GM19025 (cell line): ENCODE data around the gene ANKRD13C.
A peak's percentile ranks its signal among the peaks of the same experiment; 100 is the strongest.
"Not testable (repeated sequence)": the region's sequence is repeated elsewhere in the genome, so short reads cannot be mapped to it uniquely, and the experiment has no call there.

Experiments
- ATAC-seq: cut with Tn5 transposase; IDR thresholded peaks from one replicate; pipeline ENCODE4 v1.9.1; 2021; ENCODE audit warnings: mild to moderate bottlenecking, low read depth, moderate library complexity; ENCODE audit not compliant: unreplicated experiment

Gene ANKRD13C

DNA sequence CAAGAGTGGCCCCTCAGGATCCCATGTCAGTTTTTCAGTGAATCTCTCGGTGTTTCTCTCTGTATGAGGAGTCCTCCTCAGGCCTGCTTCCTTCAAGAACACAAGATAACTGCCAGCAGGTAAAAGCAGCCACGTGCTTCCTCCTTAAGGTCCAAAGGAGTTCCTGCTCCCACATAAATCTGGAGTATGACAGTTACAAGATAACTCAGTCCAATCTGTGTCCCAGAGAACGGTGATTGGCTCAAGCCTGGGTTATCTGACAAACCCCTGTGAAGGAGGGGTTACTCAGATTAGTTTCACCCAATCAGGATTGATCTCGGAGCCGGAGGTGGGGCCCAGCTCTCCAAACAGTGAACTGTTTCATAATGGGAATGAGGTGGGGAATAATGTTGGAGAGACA lies 5.8 kb upstream of the ANKRD13C start:
- ATAC-seq: no peak

DNA sequence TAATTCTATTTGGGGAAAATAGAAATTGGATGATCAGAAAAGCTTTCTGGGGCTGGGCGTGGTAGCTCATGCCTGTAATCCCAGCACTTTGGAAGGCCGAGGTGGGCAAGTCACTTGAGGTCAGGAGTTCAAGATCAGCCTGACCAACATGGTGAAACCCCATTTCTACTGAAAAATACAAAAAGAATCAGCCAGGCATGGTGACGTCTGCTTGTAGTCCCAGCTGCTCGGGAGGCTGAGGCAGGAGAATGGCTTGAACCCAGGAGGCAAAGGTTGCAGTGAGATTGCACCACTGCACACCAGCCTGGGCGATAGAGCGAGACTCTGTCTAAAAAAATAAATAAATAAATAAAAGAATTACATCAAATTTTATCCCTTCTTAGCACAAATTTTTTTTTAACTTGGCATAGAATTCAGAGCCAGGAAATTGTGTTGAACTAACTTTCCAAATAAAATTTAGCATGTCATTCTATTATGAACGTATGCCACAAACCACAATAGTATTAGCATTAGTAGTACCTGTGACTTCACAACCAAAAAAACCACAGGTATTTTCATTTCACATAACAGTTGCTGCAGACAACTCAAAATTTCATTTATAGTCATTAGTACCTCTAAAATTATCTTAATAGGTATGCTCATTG lies 4.5 kb upstream of the ANKRD13C start:
- no peak for ATAC-seq

DNA sequence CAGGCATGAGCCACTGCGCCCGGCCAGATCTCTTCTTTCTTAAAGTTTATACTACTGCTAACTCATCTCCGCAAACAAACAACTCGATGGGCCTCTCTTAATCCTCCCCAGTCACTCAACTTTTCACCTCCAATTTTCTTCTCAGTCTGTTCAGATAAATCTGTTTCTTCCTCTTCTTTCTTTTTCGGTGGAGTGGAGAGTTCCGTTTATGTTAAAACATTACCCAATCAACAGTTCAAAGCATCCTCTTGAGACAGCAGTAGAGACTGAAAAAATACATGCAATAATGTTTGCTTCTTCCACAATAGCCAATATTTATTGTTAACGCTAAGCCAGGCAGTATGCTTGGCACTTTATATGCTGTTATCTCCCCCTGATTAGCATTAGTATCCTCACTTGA lies 1.4 kb upstream of the ANKRD13C start:
- ATAC-seq: no peak

DNA sequence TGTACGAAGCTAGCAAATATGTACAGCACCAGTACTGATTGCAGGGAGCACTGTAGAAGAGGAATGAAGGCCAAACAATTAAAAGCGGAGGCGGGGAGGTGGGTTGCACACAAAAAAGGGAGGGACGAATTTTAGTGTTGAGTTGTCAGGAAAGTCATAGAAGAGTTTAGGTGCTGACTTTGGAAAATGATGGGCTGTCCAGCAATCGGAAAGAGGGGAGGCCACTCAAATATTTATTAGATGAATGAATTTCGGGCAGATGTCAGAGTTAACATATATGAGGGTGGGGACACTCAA lies 537 bp upstream of the ANKRD13C start:
- no peak for ATAC-seq

DNA sequence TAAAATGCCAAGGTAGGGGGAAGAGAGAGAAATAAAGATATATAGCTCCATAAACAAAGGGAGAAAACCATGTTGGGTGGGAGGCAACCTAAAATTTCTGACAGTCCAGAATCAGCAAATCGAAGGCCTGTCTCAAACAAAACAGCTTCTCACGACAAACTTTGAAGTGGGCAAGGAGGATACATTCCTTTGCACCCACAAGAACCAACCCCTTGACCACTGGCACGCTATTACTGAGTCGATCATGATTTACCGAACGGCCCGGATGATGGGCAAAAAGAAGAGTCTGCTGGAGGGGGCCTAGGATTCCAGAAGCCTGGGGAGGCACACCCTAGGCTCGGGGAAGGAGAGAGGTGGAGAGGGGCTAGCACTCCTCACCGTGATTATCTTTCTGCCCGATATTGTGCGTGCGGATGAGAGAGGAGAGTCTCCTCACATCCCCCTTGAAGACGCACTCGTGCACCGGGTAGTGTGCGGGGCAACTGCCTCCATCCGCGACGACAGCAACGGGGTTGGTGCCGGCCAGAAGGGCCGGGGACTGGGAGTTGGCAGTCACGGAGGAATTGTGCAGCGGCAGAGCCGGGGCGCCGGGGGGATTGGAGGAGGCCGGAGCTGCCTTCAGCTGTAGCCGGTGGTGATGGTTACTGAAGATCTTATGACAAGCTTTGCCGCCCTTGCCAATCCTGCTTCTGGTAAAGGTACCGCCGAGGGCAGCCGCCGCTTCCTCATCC lies 756 bp downstream of the ANKRD13C start:
- ATAC-seq: peak; percentile 17

DNA sequence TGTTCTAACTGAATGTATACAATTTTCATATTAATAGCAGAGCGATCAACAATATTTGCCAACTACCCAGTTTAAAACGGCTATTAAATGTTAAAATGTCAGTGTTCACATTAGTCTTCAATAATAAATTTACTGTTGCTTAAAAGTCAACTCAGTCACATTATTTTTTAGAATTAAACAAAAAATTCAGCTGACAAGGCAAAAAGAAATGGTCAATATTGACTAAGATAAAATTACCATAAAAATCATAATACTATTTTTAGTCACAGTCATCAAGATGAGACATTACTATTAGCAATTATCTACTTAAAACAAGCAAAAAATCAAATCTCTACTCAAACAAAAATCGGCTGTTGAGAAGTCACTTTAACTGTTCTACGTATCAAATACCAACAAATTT lies 1.5 kb downstream of the ANKRD13C start:
- ATAC-seq: no peak

DNA sequence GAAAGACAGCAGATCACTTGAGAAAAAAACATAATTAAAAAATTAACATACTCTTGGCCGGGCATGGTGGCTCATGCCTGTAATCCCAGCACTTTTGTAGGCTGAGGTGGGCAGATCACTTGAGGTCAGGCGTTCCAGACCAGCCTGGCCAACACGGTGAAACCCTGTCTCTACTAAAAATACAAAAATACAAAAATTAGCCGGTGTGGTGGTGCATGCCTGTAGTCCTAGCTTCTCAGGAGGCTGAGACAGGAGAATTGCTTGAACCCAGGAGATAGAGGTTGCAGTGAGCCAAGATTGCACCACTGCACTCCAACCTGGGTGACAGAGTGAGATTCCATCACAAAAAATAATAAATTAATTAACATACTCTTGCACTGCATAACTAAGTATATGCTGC lies 4.7 kb downstream of the ANKRD13C start:
- ATAC-seq: not testable (repeated sequence)

DNA sequence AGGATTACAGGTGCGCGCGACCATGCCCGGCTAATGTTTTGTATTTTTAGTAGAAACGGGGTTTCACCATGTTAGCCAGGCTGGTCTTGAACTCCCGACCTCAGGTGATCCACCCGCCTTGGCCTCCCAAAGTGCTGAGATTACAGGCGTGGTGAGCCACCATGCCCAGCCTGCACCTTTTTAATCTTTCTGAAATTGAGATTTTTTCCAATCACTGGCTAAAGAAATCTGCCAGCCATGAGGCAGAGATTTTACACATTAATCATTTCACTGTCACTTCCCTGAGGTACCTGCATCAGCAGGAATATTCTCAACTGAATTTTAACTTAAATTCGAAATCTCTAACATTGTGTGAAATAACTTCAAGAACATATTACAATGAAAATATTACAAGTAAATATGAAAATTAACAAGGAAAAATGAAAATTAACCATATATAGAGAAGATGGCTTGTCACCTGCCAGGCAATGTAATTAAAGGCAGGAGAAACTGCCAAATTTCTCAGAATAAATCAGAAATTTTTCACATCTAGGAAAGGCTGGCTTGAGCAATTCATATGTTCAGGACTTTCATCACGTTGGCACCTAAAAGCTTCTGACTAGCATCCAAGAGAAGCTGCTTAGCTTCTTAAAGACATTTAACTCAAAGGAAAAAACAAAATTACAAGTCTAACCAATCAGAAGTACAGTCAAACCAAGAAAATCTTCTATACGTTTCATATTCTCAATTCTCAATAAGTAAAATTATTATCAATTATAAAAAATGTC lies 5.9 kb downstream of the ANKRD13C start:
- no peak for ATAC-seq

DNA sequence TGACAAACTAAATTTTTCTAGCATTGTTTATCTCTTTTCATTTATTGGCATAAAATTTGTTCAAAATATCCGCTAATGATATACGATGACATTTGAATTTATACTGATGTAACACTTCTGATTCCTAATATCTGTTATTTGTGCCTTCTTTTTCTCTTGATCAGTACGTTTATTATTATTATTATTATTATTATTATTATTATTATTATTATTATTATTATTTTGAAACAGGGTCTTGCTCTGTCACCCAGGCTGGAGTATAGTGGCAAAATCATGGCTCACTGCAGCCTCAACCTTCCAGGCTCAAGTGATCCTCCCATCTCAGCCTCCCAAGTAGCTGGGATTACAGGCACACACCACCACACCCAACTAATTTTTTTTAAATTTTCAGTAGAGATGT lies 14.9 kb downstream of the ANKRD13C start:
- not testable (repeated sequence) for ATAC-seq

DNA sequence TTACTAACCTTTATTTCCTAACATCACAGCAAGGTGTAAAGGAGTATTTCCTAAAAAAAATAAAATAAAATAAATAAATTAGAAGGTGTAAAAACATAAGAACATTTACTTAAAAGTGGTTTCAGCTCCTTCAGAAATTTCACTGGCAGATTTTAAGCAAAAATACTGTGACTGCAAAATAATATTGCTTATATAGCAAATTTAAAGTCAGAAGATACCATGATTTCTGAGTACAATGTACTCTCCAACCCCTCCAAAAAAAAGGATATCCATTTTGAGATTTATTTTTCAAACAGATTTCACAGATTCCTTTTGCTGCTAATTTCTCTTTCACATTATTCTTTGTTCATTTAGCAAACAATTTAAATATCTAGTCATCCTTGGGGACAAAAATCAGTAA lies 18.5 kb downstream of the ANKRD13C start:
- ATAC-seq: no peak

DNA sequence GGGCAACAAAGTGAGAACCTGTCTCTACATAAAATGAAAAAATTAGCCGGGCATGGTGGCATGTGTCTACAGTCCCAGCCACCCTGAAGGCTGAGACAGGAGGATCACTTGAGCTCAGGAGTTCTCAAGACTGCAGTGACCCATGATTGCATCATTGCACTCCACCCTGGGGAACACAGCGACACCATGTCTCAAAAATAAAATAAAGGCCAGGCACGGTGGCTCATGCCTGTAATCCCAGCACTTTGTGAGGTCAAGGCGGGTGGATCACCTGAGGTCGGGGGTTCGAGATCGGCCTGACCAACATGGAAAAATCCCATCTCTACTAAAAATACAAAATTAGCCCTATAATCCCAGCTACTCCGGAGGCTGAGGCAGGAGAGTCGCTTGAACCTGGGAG lies 20.1 kb downstream of the ANKRD13C start:
- ATAC-seq: no peak

DNA sequence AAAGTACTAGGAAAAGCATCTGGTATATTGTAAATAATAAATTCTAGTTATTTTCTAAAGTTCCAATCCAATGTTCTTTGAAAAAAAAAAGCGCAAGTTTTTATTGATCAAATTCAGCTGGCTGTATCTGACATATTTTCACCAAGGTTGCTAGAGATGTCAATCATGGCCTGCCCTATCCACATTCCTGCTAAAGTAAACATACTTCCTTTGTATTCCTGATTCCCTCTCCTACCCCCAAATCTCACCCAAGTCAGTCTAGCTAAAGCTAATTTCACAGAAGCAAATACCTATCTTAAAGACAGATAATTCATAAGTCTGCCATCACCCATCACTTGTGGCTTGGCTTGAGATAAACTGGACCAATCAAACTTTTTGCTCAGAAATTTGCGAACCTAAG lies 21.3 kb downstream of the ANKRD13C start:
- no peak for ATAC-seq

DNA sequence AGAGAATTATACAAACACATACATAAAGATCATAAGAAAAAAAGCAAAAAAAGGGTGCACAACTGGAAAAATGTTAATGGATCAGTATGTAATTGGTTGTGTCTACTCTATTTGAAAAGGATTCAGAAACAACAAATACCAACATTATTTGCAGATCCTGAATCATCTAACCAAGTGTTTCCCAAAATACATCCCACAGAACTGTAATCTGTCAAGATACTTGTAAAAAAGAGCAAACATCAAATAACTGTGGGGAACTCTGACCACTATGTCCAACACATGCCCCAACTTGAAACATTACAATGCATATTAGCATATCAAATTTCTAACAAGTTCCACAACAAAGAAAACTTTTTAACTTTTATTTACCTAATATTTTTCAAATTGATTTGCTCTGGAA lies 22.6 kb downstream of the ANKRD13C start:
- no peak for ATAC-seq

DNA sequence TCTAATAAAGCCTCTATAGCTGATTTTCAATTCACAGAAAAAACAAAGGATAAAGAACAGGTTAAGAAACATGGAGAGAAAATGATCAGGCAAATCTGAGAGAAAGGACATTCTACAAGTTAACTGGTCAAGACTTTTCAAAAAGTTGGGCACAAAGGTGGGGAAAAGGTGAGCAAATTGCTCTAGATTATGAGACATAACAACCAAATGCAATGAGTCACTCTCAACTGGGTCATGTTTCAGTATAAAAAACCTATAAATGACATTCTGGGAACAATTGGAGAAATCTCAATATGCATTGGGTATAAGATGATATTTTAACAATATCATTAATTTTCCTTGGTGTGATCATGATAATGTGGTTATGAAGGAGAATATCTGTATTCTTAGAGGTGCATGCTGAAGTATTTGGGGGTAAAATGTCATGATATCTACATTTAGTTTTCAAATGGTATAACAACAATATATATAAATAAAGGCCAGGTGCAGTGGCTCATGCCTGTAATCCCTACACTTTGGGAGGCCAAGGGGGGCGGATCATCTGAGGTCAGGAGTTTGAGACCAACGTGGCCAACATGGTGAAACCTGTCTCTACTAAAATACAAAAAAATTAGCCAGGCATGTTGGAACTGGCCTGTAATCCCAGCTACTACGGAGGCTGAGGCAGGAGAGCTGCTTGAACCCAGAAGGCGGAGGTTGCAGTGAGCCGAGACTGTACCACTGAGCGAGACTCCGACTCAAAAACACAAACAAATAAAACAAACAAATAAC lies 27.0 kb downstream of the ANKRD13C start:
- ATAC-seq: no peak

DNA sequence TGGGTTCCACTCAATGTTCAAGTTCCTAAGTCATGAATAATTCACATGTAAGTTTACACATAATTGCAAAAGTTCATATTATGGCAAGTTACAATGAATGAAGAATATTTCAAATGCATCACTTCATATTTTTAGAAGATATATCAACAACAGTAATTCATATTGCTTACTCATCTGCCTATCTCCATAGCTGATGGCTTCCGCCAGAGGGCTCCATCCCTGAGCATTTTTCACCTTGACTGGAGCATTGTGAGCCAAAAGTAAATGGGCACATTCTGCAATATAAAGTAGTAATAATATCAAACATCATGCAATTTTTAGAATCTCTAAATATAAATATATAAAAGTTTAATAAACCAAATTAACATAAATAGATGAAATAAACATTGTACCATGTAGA lies 29.8 kb downstream of the ANKRD13C start:
- ATAC-seq: no peak

DNA sequence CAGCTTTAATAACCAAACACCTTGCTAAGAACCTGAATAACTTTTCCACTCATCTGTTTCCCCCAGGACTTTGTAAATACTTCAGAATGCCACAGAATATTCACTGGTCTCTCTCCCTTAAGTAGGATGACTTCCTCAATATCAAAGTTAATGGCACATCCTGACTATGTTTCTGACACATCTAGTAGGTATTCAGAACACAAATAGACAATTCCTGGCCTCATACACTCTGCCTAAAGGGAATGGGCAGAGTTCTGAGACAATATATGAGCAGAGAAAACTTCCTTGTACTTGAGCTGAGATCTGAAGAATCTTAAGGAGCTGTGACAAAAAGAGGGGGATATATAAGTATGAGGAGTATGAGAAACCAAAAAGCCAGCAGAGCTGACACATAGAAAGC lies 34.8 kb downstream of the ANKRD13C start:
- no peak for ATAC-seq

DNA sequence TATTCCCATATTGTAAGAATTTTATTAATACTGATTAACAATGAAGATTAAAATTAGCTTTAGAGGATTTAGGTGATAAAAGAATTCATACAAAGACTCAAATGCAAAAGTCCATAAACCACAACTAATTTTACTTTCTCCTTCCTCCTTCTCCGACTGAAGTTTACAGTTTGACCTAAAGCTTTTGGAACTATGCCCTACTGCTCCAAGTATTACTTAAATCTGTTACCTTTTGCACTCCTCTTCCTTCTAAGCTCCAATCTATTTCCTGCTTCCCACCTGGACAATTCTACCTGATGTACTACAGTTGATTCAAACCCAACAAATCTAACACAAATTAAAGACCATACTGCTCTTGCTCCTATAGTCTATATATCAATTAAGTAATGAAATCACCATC lies 36.3 kb downstream of the ANKRD13C start:
- no peak for ATAC-seq

DNA sequence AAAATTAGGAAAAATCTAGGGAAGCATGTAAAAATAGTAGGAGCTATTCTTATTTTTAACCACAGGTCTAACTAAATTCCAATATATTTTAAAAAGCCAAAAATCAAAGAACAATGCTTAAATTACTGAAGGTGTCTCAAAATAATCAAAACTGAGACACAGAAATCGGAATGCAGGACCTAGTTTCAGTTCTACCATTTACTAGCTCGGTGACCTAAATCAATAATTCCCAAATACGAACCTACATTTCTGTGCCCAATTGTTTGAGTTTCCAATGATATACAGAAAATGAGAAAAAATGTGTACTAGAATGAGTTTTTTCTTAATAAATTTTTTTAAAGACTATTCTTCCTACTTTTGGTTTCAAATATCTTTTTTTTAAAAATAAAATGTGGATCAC lies 37.4 kb downstream of the ANKRD13C start:
- no peak for ATAC-seq

DNA sequence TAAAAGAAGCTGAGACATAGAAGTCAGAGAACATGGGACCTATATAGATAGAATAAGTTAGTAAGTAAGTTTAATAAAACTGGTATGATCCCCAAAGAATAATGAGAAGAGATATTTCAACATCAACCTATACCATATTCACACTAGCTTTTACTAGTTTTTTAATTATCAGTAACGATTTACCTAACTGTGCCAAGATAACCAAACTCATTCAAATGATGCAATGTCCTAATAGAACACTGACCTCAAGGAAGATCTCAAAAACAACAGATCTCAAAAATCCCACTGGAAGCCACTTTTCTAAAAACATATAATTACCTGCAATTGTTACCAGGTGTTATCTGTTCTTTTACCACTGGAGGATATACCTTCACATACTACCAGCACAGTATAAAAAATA lies 38.7 kb downstream of the ANKRD13C start:
- ATAC-seq: no peak

DNA sequence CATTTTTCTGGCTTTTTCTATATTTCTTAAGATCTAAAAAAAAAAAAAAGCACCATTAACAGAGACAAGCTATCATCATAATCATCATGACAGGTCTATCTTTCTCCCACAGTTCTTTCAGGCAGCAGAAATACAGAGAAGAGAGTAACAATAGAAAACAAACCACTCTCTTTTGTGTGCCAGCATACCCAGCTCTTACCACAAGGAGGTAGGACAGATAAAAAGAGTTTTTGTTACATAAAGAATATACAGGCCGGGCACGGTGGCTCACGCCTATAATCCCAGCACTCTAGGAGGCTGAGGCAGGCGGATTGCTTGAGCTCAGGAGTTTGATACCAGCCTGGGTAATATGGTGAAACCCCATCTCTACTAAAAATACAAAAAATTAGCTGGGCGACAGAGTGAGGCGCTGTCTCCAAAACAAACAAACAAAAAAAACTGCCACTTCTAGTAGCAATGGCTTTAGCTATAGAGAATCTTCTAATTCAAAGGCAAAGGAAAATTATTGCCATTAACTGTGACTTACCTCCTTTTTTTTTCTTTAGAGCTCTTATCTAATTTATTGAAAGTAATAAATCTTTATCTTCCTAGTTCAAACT lies 39.7 kb downstream of the ANKRD13C start:
- ATAC-seq: no peak

DNA sequence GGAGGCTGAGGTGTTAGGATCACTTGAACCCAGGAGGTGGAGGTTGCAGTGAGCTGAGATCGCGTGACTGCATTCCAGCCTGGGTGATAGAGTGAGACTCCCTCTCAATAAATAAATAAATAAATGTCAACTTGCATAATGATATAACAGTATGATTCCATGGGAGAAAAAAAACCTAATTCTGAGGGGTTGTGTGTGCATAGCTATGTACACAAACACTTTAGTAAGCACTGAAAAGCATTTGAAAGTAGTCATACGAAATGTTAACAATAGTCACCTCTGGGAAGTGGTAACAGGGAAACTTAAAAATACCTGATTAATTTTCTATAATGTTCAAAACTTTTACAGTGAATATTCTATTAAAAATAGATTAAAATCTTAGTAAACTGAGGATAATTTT lies 43.2 kb downstream of the ANKRD13C start:
- ATAC-seq: no peak
